Endothelial cell of umbilical vein (primary cell): ENCODE results near the gene GMCL2. TPM values are rescaled to one million over a fixed set of nuclear protein-coding genes. Genes with fewer than 3 reads are reported as not detected.

Experiments used
- BruUV-seq: library from RNA; stranded (reverse); fragments of 400-500 nt; replicated peaks from 2 replicates; lab custom pipeline; 2021; lab: Mats Ljungman, UMichigan
- CTCF ChIA-PET: fragments of 300-600, 350-600 bp; sonication (Branson Sonifier 250); formaldehyde crosslinking; loops from one replicate; lab custom pipeline; 2021; ENCODE audit warnings: antibody characterized with exemption, inconsistent platforms; lab: Charles Lee
- POLR2A ChIA-PET: fragments of 300-600, 350-600 bp; sonication (Branson Sonifier 250); formaldehyde crosslinking; loops from one replicate; lab custom pipeline; 2021; ENCODE audit warnings: antibody characterized with exemption, inconsistent platforms; lab: Charles Lee
- DNase-seq: peaks from one replicate; pipeline ENCODE4 v3.0.0-alpha.2; 2011; ENCODE audit warnings: low read depth, low spot score
- FAIRE-seq: peaks from 2 replicates; lab custom pipeline; 2011; peaks lifted over from hg19 to GRCh38; lab: Jason Lieb, UNC
- H2AFZ ChIP-seq: 2 replicates; pipeline ENCODE4 v1.6.0; 2012; ENCODE audit warnings: low read depth, low read length, control low read depth, inconsistent platforms
- H3K27ac ChIP-seq: 2 replicates; pipeline ENCODE4 v1.5.1; 2011; ENCODE audit warnings: low read depth, mild to moderate bottlenecking, control low read depth, low read length, moderate library complexity; ENCODE audit not compliant: insufficient read depth
- H3K27me3 ChIP-seq, 2 experiments: 2 replicates each; pipeline versions ENCODE4 v1.6.0 to v1.6.1; 2011; ENCODE audit warnings: low read length in 2 of 2, mixed read lengths in 1 of 2; ENCODE audit not compliant: control insufficient read depth in 2 of 2, insufficient read depth in 2 of 2
- H3K36me3 ChIP-seq, 2 experiments: 2 replicates in 1 of 2; 3 replicates in 1 of 2; pipeline ENCODE4 v1.5.1; 2011; ENCODE audit warnings: low read length in 2 of 2, mild to moderate bottlenecking in 1 of 2, moderate library complexity in 1 of 2; ENCODE audit not compliant: control insufficient read depth in 2 of 2, insufficient read depth in 2 of 2; ENCODE audit errors: extremely low read depth in 1 of 2
- H3K4me1 ChIP-seq: 3 replicates; pipeline ENCODE4 v1.5.1; 2011; ENCODE audit warnings: mild to moderate bottlenecking, low read length; ENCODE audit not compliant: control insufficient read depth, insufficient read depth; ENCODE audit errors: extremely low read depth
- H3K4me2 ChIP-seq: 2 replicates; pipeline ENCODE4 v1.6.1; 2011; ENCODE audit warnings: low read length, control low read depth, mixed read lengths; ENCODE audit not compliant: insufficient read depth
- H3K4me3 ChIP-seq, 3 experiments: fragments of 200-600 bp in 1 of 3; sonication (generic), shearing (Covaris generic) in 1 of 3; replicated peaks in 1 of 3; 2 replicates each; pipeline ENCODE4 v1.5.1; 2011 to 2016; ENCODE audit warnings: control low read depth in 3 of 3, low read length in 3 of 3, mild to moderate bottlenecking in 2 of 3, inconsistent platforms in 1 of 3, low read depth in 1 of 3, moderate library complexity in 1 of 3; ENCODE audit not compliant: insufficient read depth in 1 of 3
- H3K79me2 ChIP-seq: 2 replicates; pipeline ENCODE4 v1.6.0; 2012; ENCODE audit warnings: low read length, inconsistent platforms; ENCODE audit not compliant: control insufficient read depth, insufficient read depth
- H3K9ac ChIP-seq: replicated peaks from 2 replicates; pipeline ENCODE3; 2011; ENCODE audit warnings: low read length, control low read depth; ENCODE audit not compliant: insufficient read depth; ENCODE audit errors: extremely low read depth
- H3K9me1 ChIP-seq: replicated peaks from 3 replicates; pipeline ENCODE4 v1.6.0; 2011; ENCODE audit warnings: mild to moderate bottlenecking, low read length; ENCODE audit not compliant: control insufficient read depth, insufficient read depth; ENCODE audit errors: extremely low read depth
- H3K9me3 ChIP-seq: replicated peaks from 2 replicates; pipeline ENCODE4 v1.5.1; 2012; ENCODE audit warnings: low read length, inconsistent platforms; ENCODE audit not compliant: control insufficient read depth, insufficient read depth
- H4K20me1 ChIP-seq: replicated peaks from 2 replicates; pipeline ENCODE3; 2011; ENCODE audit warnings: mild to moderate bottlenecking, low read length; ENCODE audit not compliant: control insufficient read depth, insufficient read depth; ENCODE audit errors: extremely low read depth
- EZH2 ChIP-seq: IDR thresholded peaks from 2 replicates; pipeline ENCODE4 v1.6.1; 2012; ENCODE audit warnings: borderline replicate concordance, low read depth, mild to moderate bottlenecking, moderate library complexity, low read length, inconsistent platforms; ENCODE audit not compliant: severe bottlenecking
- FOS ChIP-seq: IDR thresholded peaks from 2 replicates; pipeline ENCODE4 v1.6.1; 2011; ENCODE audit warnings: mild to moderate bottlenecking, low read length, moderate library complexity, borderline replicate concordance; ENCODE audit not compliant: insufficient read depth
- GATA2 ChIP-seq: IDR thresholded peaks from 2 replicates; pipeline ENCODE4 v1.7.0; 2011; ENCODE audit warnings: low read depth, mild to moderate bottlenecking, moderate library complexity, mixed read lengths, low read length; ENCODE audit not compliant: insufficient read length, insufficient read depth
- JUN ChIP-seq: IDR thresholded peaks from 2 replicates; pipeline ENCODE4 v1.6.1; 2011; ENCODE audit warnings: borderline replicate concordance, low read depth; ENCODE audit not compliant: insufficient read length, insufficient read depth
- MYC ChIP-seq: IDR thresholded peaks from one replicate; pipeline ENCODE4 v1.6.1; 2011; ENCODE audit warnings: mild to moderate bottlenecking, low read depth, low read length
- POLR2A ChIP-seq: IDR thresholded peaks from 2 replicates; pipeline ENCODE4 v1.6.1; 2012; ENCODE audit warnings: low read depth, mild to moderate bottlenecking, control low read depth, low read length
- POLR2AphosphoS5 ChIP-seq: IDR thresholded peaks from 2 replicates; pipeline ENCODE4 v1.6.1; 2012; ENCODE audit warnings: low read depth, mild to moderate bottlenecking, control low read depth, low read length, moderate library complexity; ENCODE audit not compliant: insufficient read depth
- dilution Hi-C: fragments of 300-500 bp; cut with MboI; formaldehyde crosslinking; loops from one replicate; pipeline ENCODE4 v1.15.0; 2019; ENCODE audit warnings: low sequenced_read_pairs; ENCODE audit not compliant: extremely low pct_ligation_motif_present
- intact Hi-C: fragments of 100-400 bp; cut with micrococcal nuclease; formaldehyde crosslinking; loops from one replicate; pipeline ENCODE4 v1.10.0; 2022
- polyA plus RNA-seq, 4 experiments: library from polyadenylated mRNA; depleted of rRNA in 3 of 4; stranded (reverse) in 3 of 4; unstranded in 1 of 4; fragments of >200 nt; gene quantifications; 2 replicates each; pipeline versions ENCODE4 v1.2.1 to v1.2.3, GENCODE V29; 2011 to 2012; ENCODE audit warnings: missing spikeins in 1 of 4
- total RNA-seq: library from RNA; stranded (reverse); gene quantifications from 2 replicates; pipeline ENCODE4 v1.2.3, GENCODE V29; 2021
- TF ChIP-seq, protein P1 (sequence below), 2 donors: IDR thresholded peaks; 1 replicate in 1 of 2; 2 replicates in 1 of 2; pipeline ENCODE4 v1.5.1; 2011; ENCODE audit warnings: low read length in 2 of 2, mild to moderate bottlenecking in 2 of 2, moderate library complexity in 2 of 2, control low read depth in 1 of 2, inconsistent platforms in 1 of 2, low read depth in 1 of 2; ENCODE audit not compliant: insufficient read depth in 1 of 2; ENCODE audit errors: extremely low read depth in 1 of 2
- TF ChIP-seq, protein P2 (sequence below): IDR thresholded peaks from 2 replicates; pipeline ENCODE4 v1.6.1; 2011; ENCODE audit not compliant: insufficient read depth, insufficient read length

GMCL2 gene
- total and polyA plus RNA-seq, 2 donors (not counting 3 experiments of a cell fraction or from before 2014, with no cell fraction given), result not detected

DNA sequence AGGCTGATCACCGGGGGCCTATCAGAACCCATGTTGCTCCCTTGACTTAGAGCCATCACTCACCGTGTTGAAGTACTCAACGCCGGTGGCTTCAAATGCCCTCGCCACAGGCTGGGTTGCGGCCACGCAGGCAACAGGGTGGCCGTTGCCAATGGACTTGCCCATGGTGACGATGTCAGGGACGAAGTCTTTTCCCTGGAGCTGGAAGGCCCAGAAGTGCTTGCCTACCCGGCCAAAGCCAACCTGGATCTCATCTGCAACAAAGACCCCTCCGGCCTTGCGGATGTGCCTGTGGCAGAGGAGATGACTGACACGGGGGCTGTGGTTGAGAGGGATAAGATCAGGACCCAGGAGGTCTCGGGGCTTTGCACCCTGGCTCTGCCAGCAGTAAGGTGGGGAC is 35.1 kb upstream of the GMCL2 start:
- dilution Hi-C loops (no loop called here), intact Hi-C loops (no loop called here)
- no TSS peak for BruUV-seq
- no peaks in the 10 kb centered on the region for H3K4me1 ChIP-seq
- H3K27me3 ChIP-seq, result no peaks in the 10 kb centered on the region
- DNase-seq, result no peak
- H3K9me3 ChIP-seq, result no peaks in the 10 kb centered on the region
- ChIA-PET POLR2A (no interaction called here), CTCF (no interaction called here)
- TF ChIP-seq, protein P1, sequence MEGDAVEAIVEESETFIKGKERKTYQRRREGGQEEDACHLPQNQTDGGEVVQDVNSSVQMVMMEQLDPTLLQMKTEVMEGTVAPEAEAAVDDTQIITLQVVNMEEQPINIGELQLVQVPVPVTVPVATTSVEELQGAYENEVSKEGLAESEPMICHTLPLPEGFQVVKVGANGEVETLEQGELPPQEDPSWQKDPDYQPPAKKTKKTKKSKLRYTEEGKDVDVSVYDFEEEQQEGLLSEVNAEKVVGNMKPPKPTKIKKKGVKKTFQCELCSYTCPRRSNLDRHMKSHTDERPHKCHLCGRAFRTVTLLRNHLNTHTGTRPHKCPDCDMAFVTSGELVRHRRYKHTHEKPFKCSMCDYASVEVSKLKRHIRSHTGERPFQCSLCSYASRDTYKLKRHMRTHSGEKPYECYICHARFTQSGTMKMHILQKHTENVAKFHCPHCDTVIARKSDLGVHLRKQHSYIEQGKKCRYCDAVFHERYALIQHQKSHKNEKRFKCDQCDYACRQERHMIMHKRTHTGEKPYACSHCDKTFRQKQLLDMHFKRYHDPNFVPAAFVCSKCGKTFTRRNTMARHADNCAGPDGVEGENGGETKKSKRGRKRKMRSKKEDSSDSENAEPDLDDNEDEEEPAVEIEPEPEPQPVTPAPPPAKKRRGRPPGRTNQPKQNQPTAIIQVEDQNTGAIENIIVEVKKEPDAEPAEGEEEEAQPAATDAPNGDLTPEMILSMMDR (IDR thresholded peaks at IDR 0.05; ENCODE audit: extremely low read depth in 1 of 2, insufficient read depth in 1 of 2, low read depth in 1 of 2, low read length in 2 of 2), result no peak
- TF ChIP-seq FOS, result no peak
- no peak for TF ChIP-seq POLR2AphosphoS5
- no peak for TF ChIP-seq POLR2A
- no peak for TF ChIP-seq EZH2
- TF ChIP-seq GATA2, result no peak
- TF ChIP-seq, protein P2, sequence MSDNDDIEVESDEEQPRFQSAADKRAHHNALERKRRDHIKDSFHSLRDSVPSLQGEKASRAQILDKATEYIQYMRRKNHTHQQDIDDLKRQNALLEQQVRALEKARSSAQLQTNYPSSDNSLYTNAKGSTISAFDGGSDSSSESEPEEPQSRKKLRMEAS, result no peak
- TF ChIP-seq MYC, result no peak
- no peak for TF ChIP-seq JUN
- H2AFZ ChIP-seq, result no peak overlapping the region
- no peak overlapping the region for H3K9ac ChIP-seq
- no peak overlapping the region for H3K4me2 ChIP-seq
- no peaks in the 10 kb centered on the region for H4K20me1 ChIP-seq
- no peak overlapping the region for H3K27ac ChIP-seq
- H3K4me3 ChIP-seq, result no peak overlapping the region
- H3K36me3 ChIP-seq, result peaks cover 7 to 14% of the 10 kb centered on the region in 2 experiments
- no peaks in the 10 kb centered on the region for H3K9me1 ChIP-seq
- no peaks in the 10 kb centered on the region for H3K79me2 ChIP-seq
- FAIRE-seq, result no peak
